ENCODE data around the gene GRIK4. TPM values are rescaled to one million over a fixed set of nuclear protein-coding genes. Genes with fewer than 3 reads are reported as not detected.

GRIK4 gene
- total RNA-seq, 1 donor from 2014 or later: 0.36 TPM

DNA sequence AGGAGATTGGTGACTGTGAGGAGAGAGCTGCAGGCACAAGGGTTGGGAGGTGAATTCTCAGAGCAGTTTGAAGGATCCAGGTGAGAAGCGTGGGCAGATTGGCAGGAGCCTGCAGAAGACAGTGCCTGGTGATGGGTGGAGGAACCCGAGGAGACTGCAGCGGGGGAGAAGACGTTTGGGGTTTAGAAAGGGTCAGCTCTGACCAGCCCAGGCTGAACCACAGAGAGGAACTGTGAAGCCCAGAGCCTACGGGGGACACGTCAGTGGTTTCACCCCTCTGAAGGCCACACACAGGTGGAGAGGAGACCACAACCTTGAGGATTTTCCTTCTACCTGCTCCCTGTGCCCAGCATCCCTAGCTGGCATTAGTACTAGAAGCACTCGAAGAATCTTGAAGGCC lies 357.5 kb downstream of the GRIK4 start:
- H3F3A ChIP-seq (ENCODE audit: low read depth): no peaks in the 10 kb centered on the region
- Mint-ChIP-seq H3K9me3 (no peaks in the 10 kb centered on the region), H3K27me3 (ENCODE audit: insufficient read depth, low read depth) (peaks cover 10% of the 10 kb centered on the region), H3K27ac (no peak overlapping the region), H3K4me1 (peaks cover 4% of the 10 kb centered on the region), H3K36me3 (no peaks in the 10 kb centered on the region), H3K4me3 (no peak overlapping the region)
- H2AFZ ChIP-seq (replicated peaks): no peak overlapping the region
- no peak overlapping the region for H3K27ac ChIP-seq
- H3K36me3 ChIP-seq: no peaks in the 10 kb centered on the region
- peaks cover 7% of the 10 kb centered on the region for H3K27me3 ChIP-seq
- no peak overlapping the region for H3K4me3 ChIP-seq
- no peaks in the 10 kb centered on the region for H3K4me1 ChIP-seq
- H3K4me2 ChIP-seq: no peak overlapping the region
- H3K9me3 ChIP-seq (ENCODE audit: low read depth): no peaks in the 10 kb centered on the region
- no peak for DNase-seq (ENCODE audit: low spot score)
- H4K20me1 ChIP-seq (ENCODE audit: low read depth): no peaks in the 10 kb centered on the region
- no peaks in the 10 kb centered on the region for H3K79me2 ChIP-seq (ENCODE audit: low read depth)
- no peak overlapping the region for H3K9ac ChIP-seq
- no peak for TF ChIP-seq EZH2 (IDR thresholded peaks at IDR 0.05)
- TF ChIP-seq, protein P1, sequence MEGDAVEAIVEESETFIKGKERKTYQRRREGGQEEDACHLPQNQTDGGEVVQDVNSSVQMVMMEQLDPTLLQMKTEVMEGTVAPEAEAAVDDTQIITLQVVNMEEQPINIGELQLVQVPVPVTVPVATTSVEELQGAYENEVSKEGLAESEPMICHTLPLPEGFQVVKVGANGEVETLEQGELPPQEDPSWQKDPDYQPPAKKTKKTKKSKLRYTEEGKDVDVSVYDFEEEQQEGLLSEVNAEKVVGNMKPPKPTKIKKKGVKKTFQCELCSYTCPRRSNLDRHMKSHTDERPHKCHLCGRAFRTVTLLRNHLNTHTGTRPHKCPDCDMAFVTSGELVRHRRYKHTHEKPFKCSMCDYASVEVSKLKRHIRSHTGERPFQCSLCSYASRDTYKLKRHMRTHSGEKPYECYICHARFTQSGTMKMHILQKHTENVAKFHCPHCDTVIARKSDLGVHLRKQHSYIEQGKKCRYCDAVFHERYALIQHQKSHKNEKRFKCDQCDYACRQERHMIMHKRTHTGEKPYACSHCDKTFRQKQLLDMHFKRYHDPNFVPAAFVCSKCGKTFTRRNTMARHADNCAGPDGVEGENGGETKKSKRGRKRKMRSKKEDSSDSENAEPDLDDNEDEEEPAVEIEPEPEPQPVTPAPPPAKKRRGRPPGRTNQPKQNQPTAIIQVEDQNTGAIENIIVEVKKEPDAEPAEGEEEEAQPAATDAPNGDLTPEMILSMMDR (IDR thresholded peaks at IDR 0.05): no peak

- no peak overlapping the region for H3K27ac Mint-ChIP-seq
- H3K4me1 ChIP-seq: no peaks in the 10 kb centered on the region
- no peaks in the 10 kb centered on the region for H4K20me1 ChIP-seq (ENCODE audit: low read depth)
- no peak overlapping the region for H3K4me3 Mint-ChIP-seq
- H3K9me3 ChIP-seq (ENCODE audit: low read depth): no peaks in the 10 kb centered on the region
- peaks cover 4% of the 10 kb centered on the region for H3K4me1 Mint-ChIP-seq
- H3K4me2 ChIP-seq: no peak overlapping the region
- H3K79me2 ChIP-seq (ENCODE audit: low read depth): no peaks in the 10 kb centered on the region
- H3K36me3 Mint-ChIP-seq: no peaks in the 10 kb centered on the region
- H3K9ac ChIP-seq: no peak overlapping the region
- peaks cover 11% of the 10 kb centered on the region for H3K27me3 Mint-ChIP-seq (ENCODE audit: insufficient read depth, low read depth)
- DNase-seq (ENCODE audit: low spot score): no peak
- H3K27ac ChIP-seq: no peak overlapping the region
- no peak overlapping the region for H3K4me3 ChIP-seq
- H3K27me3 ChIP-seq: peaks cover 7% of the 10 kb centered on the region
- TF ChIP-seq, protein P1 (IDR thresholded peaks at IDR 0.05): no peak
- no peak for TF ChIP-seq EZH2 (IDR thresholded peaks at IDR 0.05)
- TF ChIP-seq EZH2phosphoT487 (IDR thresholded peaks at IDR 0.05): no peak
- no peaks in the 10 kb centered on the region for H3K9me3 Mint-ChIP-seq
- no peaks in the 10 kb centered on the region for H3K36me3 ChIP-seq
- no peaks in the 10 kb centered on the region for H3F3A ChIP-seq (ENCODE audit: low read depth)
- no peak overlapping the region for H2AFZ ChIP-seq (replicated peaks)
These were observed 358.0 kb downstream of the GRIK4 start for GRCh38 chr11:120869516-120870011.

DNA sequence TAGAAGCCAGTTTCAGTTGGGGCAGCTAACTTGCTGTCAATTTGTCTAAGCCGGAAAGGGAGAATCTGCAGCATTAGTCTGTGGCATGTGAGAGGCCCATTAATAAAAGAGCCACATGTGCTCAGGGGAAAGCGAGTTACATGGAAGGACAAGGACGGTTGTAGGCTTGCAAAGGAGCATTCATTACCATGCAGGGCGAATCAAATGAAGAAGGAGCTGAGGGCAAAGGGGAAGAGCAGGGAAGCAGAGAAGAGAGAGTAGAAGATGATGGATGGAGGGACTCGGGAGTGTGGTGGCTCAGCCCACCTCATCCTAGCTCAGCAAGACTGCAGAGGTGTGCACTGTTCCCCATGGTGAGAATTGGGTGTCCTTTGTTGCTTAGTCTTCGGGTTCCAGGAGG lies 359.6 kb downstream of the GRIK4 start:
- H3K9me3 Mint-ChIP-seq: peaks cover under 1% of the 10 kb centered on the region
- H3F3A ChIP-seq (ENCODE audit: low read depth): no peaks in the 10 kb centered on the region
- H3K27me3 ChIP-seq: peaks cover 7% of the 10 kb centered on the region
- H4K20me1 ChIP-seq (ENCODE audit: low read depth): no peaks in the 10 kb centered on the region
- H3K4me3 ChIP-seq: no peak overlapping the region
- H3K4me1 ChIP-seq: no peaks in the 10 kb centered on the region
- H3K27ac ChIP-seq: no peak overlapping the region
- H3K4me2 ChIP-seq: no peak overlapping the region
- peaks cover 4% of the 10 kb centered on the region for H3K4me1 Mint-ChIP-seq
- H2AFZ ChIP-seq (replicated peaks): no peak overlapping the region
- peaks cover 3% of the 10 kb centered on the region for H3K36me3 Mint-ChIP-seq
- H3K27ac Mint-ChIP-seq: no peak overlapping the region
- H3K79me2 ChIP-seq (ENCODE audit: low read depth): no peaks in the 10 kb centered on the region
- peaks cover 6% of the 10 kb centered on the region for H3K27me3 Mint-ChIP-seq (ENCODE audit: insufficient read depth, low read depth)
- DNase-seq (ENCODE audit: low spot score): no peak
- H3K4me3 Mint-ChIP-seq: no peak overlapping the region
- no peak overlapping the region for H3K9ac ChIP-seq
- no peaks in the 10 kb centered on the region for H3K9me3 ChIP-seq (ENCODE audit: low read depth)
- TF ChIP-seq, protein P1 (IDR thresholded peaks at IDR 0.05): no peak
- TF ChIP-seq EZH2 (IDR thresholded peaks at IDR 0.05): no peak
- no peak for TF ChIP-seq EZH2phosphoT487 (IDR thresholded peaks at IDR 0.05)
- H3K36me3 ChIP-seq: no peaks in the 10 kb centered on the region
